Calu3 (cell line): ENCODE measurements around the gene UROC1. TPM values are rescaled to one million over a fixed set of nuclear protein-coding genes. Genes with fewer than 3 reads are reported as not detected.

Experiments
- BruUV-seq: library from RNA; stranded (reverse); fragments of 400-500 nt; replicated peaks from 2 replicates; lab custom pipeline; 2021; lab: Mats Ljungman, UMichigan
- CTCF ChIA-PET: fragments of 300-600 bp; sonication (Branson Sonifier 250); formaldehyde crosslinking; loops from one replicate; lab custom pipeline; 2022; ENCODE audit warnings: antibody characterized with exemption; lab: Charles Lee
- DNase-seq: peaks from one replicate; pipeline ENCODE4 v3.0.0; 2022
- H3K27ac Mint-ChIP-seq: one replicate; pipeline ENCODE4 v1.8.0; 2022; ENCODE audit warnings: mixed read lengths; ENCODE audit not compliant: unreplicated experiment
- H3K27me3 Mint-ChIP-seq: one replicate; pipeline ENCODE4 v1.8.0; 2022; ENCODE audit warnings: mixed read lengths; ENCODE audit not compliant: unreplicated experiment
- H3K36me3 Mint-ChIP-seq: one replicate; pipeline ENCODE4 v1.8.0; 2022; ENCODE audit warnings: mild to moderate bottlenecking, moderate library complexity, mixed read lengths; ENCODE audit not compliant: insufficient read depth, unreplicated experiment
- H3K4me1 Mint-ChIP-seq: one replicate; pipeline ENCODE4 v1.8.0; 2022; ENCODE audit warnings: mild to moderate bottlenecking, low read depth, mixed read lengths; ENCODE audit not compliant: unreplicated experiment
- H3K4me3 Mint-ChIP-seq: one replicate; pipeline ENCODE4 v1.8.0; 2022; ENCODE audit warnings: mild to moderate bottlenecking, low read depth, moderate library complexity, mixed read lengths; ENCODE audit not compliant: unreplicated experiment
- H3K9me3 Mint-ChIP-seq: one replicate; pipeline ENCODE4 v1.8.0; 2022; ENCODE audit warnings: low read depth, mixed read lengths; ENCODE audit not compliant: unreplicated experiment
- intact Hi-C: fragments of 100-400 bp; cut with micrococcal nuclease; formaldehyde crosslinking; loops from one replicate; pipeline ENCODE4 v1.10.0; 2022; ENCODE audit not compliant: unreplicated experiment
- total RNA-seq: library from RNA; stranded (reverse); gene quantifications from 2 replicates; pipeline ENCODE4 v1.2.3, GENCODE V29; 2022
- TF ChIP-seq, protein P1 (sequence below): fragments of 200-600 bp; IDR thresholded peaks from one replicate; pipeline ENCODE4 v1.8.0; 2022; ENCODE audit warnings: antibody characterized with exemption; ENCODE audit not compliant: unreplicated experiment

The UROC1 gene
- total RNA-seq, 1 experiment from 2014 or later, result not detected

DNA sequence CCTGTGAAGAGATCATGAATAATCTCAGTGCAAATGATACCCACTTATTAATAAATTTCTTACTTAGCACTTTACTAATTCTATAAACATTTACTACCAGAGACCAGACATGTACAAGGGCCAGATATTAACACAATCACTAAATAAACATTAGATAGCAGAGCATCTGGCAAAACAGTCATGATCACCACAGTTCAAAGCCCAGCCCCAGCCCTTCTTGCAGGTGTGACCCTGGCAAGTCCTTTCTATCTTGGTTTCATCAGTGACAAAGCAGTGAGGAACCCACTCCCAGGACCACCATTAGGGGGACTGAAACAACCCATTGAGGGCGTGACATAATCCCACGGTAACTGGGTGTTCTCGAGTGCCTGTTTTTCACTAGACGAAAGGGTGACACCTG lies 53.5 kb downstream of the UROC1 start:
- TF ChIP-seq, protein P1, sequence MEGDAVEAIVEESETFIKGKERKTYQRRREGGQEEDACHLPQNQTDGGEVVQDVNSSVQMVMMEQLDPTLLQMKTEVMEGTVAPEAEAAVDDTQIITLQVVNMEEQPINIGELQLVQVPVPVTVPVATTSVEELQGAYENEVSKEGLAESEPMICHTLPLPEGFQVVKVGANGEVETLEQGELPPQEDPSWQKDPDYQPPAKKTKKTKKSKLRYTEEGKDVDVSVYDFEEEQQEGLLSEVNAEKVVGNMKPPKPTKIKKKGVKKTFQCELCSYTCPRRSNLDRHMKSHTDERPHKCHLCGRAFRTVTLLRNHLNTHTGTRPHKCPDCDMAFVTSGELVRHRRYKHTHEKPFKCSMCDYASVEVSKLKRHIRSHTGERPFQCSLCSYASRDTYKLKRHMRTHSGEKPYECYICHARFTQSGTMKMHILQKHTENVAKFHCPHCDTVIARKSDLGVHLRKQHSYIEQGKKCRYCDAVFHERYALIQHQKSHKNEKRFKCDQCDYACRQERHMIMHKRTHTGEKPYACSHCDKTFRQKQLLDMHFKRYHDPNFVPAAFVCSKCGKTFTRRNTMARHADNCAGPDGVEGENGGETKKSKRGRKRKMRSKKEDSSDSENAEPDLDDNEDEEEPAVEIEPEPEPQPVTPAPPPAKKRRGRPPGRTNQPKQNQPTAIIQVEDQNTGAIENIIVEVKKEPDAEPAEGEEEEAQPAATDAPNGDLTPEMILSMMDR, result no peak
- Mint-ChIP-seq H3K4me3 (no peak overlapping the region), H3K9me3 (no peaks in the 10 kb centered on the region), H3K27me3 (no peaks in the 10 kb centered on the region), H3K36me3 (peaks cover 50% of the 10 kb centered on the region), H3K4me1 (no peaks in the 10 kb centered on the region), H3K27ac (no peak overlapping the region)
- CTCF ChIA-PET, result no interaction called here
- no peak for DNase-seq
- no TSS peak for BruUV-seq
- intact Hi-C loops, result no loop called here

DNA sequence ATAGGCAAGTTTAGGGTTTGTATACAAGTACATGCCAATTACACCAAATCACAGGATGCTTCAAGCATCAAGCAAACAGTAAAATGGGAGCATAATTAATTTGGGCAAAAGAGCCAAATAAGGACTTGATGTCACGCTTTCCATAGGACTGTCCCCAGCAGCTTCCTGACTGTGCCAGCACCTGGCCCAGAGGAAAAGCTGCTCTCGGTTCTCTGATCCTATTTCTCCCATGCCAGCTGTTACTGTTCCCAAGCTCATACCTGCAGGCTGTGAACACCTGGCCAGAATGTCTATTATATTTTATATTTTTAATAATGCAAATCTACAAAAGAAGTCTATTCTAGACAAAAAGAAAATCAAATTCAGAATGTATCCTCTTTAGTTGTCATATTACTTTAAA lies 54.1 kb downstream of the UROC1 start:
- CTCF ChIA-PET, result interaction anchor here (1.2 kb wide), 1 partner anchor 9 kb away, joined by 4 read pairs; no protein-coding TSS in a partner anchor
- no peaks in the 10 kb centered on the region for H3K4me1 Mint-ChIP-seq
- DNase-seq, result no peak
- H3K27ac Mint-ChIP-seq, result no peak overlapping the region
- H3K4me3 Mint-ChIP-seq, result no peak overlapping the region
- TF ChIP-seq, protein P1, result no peak
- peaks cover 45% of the 10 kb centered on the region for H3K36me3 Mint-ChIP-seq
- no peaks in the 10 kb centered on the region for H3K27me3 Mint-ChIP-seq
- intact Hi-C loops, result no loop called here
- H3K9me3 Mint-ChIP-seq, result no peaks in the 10 kb centered on the region
- BruUV-seq, result no TSS peak

DNA sequence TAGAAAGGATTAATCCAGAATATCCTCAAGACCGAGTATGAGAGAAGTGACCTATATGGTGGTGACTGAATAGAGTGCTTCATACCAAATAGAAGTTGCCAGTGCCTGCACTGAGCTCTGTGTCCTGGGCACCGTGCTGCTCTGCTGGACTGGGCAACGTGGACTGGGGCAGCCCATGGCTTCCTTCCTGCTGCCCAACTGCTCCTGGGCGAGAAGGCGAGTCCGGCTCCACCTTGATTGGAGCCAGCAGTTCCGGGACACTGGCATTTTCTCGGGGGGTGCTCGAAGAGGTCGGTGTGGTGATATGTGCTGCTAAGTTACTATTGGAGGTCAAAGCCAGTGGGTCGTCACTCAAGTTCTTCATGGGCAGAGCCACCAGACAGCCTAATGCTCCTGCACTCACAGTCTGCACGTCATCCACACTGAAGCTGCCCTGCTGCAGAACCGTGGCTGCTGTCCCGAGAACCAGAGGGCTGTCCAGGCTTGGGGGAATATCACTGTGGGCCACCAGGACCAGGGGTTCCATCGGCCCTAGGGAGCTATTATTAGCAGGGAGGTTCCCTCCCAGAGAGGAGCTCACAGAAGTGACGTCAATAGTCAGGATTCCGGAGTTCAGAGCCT lies 56.0 kb downstream of the UROC1 start:
- Mint-ChIP-seq H3K27me3 (no peaks in the 10 kb centered on the region), H3K27ac (no peak overlapping the region), H3K9me3 (no peaks in the 10 kb centered on the region), H3K4me1 (no peaks in the 10 kb centered on the region), H3K4me3 (no peak overlapping the region), H3K36me3 (peaks cover 43% of the 10 kb centered on the region)
- no peak for DNase-seq
- BruUV-seq, result no TSS peak
- TF ChIP-seq, protein P1, result no peak
- CTCF ChIA-PET, result interaction anchor here (1.0 to 1.1 kb wide), 2 partner anchors 10 kb away, joined by 4 read pairs; no protein-coding TSS in a partner anchor
- intact Hi-C loops, result no loop called here

DNA sequence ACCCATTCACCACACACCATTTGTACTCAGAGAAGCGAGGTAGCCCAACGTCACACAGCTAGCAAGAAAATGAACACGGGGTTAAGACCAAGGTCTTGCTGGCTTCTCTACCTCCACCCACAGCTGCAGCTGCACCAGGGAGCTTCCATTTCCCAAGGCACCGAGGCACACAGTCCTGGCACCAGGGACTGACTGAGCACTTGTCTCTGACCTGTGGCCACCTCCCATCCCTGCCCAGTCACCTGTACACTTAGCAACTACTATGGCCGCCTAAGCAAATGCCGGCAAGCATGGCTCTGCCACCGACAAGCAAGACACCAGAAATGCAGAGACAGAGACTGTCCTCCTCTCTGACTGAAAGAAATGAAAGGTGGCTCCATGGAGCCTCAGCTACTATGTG lies 57.2 kb downstream of the UROC1 start:
- H3K4me1 Mint-ChIP-seq, result no peaks in the 10 kb centered on the region
- intact Hi-C loops, result no loop called here
- no peaks in the 10 kb centered on the region for H3K9me3 Mint-ChIP-seq
- no peaks in the 10 kb centered on the region for H3K27me3 Mint-ChIP-seq
- H3K27ac Mint-ChIP-seq, result no peak overlapping the region
- CTCF ChIA-PET, result interaction anchor here (0.7 to 1.5 kb wide), 2 partner anchors 12 to 13 kb away, joined by 3 to 6 read pairs; no protein-coding TSS in a partner anchor
- BruUV-seq, result no TSS peak
- peaks cover 49% of the 10 kb centered on the region for H3K36me3 Mint-ChIP-seq
- TF ChIP-seq, protein P1, result no peak
- DNase-seq, result no peak
- H3K4me3 Mint-ChIP-seq, result no peak overlapping the region
